A673 (cell line): ENCODE results near the gene VPS26C. TPM values are rescaled to one million over a fixed set of nuclear protein-coding genes. Genes with fewer than 3 reads are reported as not detected.

Experiments
- BruUV-seq: library from RNA; stranded (reverse); fragments of 400-500 nt; replicated peaks from 2 replicates; lab custom pipeline; 2021; lab: Mats Ljungman, UMichigan
- CTCF ChIA-PET: fragments of 300-600 bp; sonication (Branson Sonifier 250); formaldehyde crosslinking; loops from one replicate; lab custom pipeline; 2022; ENCODE audit warnings: antibody characterized with exemption; lab: Charles Lee
- POLR2A ChIA-PET: fragments of 300-600 bp; sonication (Branson Sonifier 250); formaldehyde crosslinking; loops from one replicate; lab custom pipeline; 2022; ENCODE audit warnings: antibody characterized with exemption; ENCODE audit not compliant: low non-redundant PET; lab: Charles Lee
- DNase-seq: peaks from one replicate; pipeline ENCODE4 v3.0.0-alpha.2; 2015; ENCODE audit warnings: low spot score
- H3K27ac ChIP-seq: fragments of 200-600 bp; sonication (generic); 2 replicates; pipeline ENCODE4 v1.5.1; 2016; ENCODE audit warnings: mixed run types, low read depth, mild to moderate bottlenecking, mixed read lengths, antibody characterized with exemption, low read length; ENCODE audit not compliant: poor library complexity, severe bottlenecking
- H3K27me3 ChIP-seq: fragments of 200-600 bp; sonication (generic); replicated peaks from 2 replicates; pipeline ENCODE4 v1.6.1; 2017; ENCODE audit warnings: mixed run types, low read depth, mild to moderate bottlenecking, mixed read lengths, antibody characterized with exemption, low read length; ENCODE audit not compliant: insufficient read depth, poor library complexity
- H3K36me3 ChIP-seq: fragments of 200-600 bp; sonication (generic); 2 replicates; pipeline ENCODE4 v1.6.1; 2016; ENCODE audit warnings: mixed run types, mild to moderate bottlenecking, mixed read lengths, antibody characterized with exemption, low read length; ENCODE audit not compliant: insufficient read depth, poor library complexity, severe bottlenecking
- H3K4me1 ChIP-seq: fragments of 200-600 bp; sonication (generic); 2 replicates; pipeline ENCODE4 v1.6.1; 2017; ENCODE audit warnings: mixed run types, mild to moderate bottlenecking, mixed read lengths, antibody characterized with exemption, low read length; ENCODE audit not compliant: insufficient read depth, poor library complexity, severe bottlenecking
- H3K4me3 ChIP-seq: fragments of 200-600 bp; sonication (generic); 2 replicates; pipeline ENCODE4 v1.5.1; 2016; ENCODE audit warnings: low read depth, mixed run types, mild to moderate bottlenecking, mixed read lengths, low read length; ENCODE audit not compliant: poor library complexity, severe bottlenecking
- H3K9me3 ChIP-seq: fragments of 200-600 bp; sonication (generic); 2 replicates; pipeline ENCODE4 v1.6.1; 2016; ENCODE audit warnings: mixed run types, low read depth, mild to moderate bottlenecking, mixed read lengths, antibody characterized with exemption, low read length; ENCODE audit not compliant: poor library complexity, severe bottlenecking
- EZH2 ChIP-seq: fragments of 200-600 bp; sonication (generic); IDR thresholded peaks from 2 replicates; pipeline ENCODE4 v1.6.1; 2017; ENCODE audit warnings: borderline replicate concordance, low read depth, mild to moderate bottlenecking, mixed read lengths, antibody characterized with exemption, low read length; ENCODE audit not compliant: poor library complexity, severe bottlenecking
- intact Hi-C: fragments of 100-400 bp; cut with micrococcal nuclease; formaldehyde crosslinking; loops from one replicate; pipeline ENCODE4 v1.10.0; 2022; ENCODE audit not compliant: unreplicated experiment
- total RNA-seq: library from RNA; stranded (reverse); gene quantifications from 2 replicates; pipeline ENCODE4 v1.2.3, GENCODE V29; 2021
- TF ChIP-seq, protein P1 (sequence below): fragments of 300-800, 200-600 bp; sonication (generic); conservative IDR thresholded peaks from 2 replicates; pipeline ENCODE4 v1.5.1; 2017; ENCODE audit warnings: low read depth, mild to moderate bottlenecking, antibody characterized with exemption, low read length, moderate library complexity, mixed read lengths

VPS26C gene
- total RNA-seq, 1 experiment from 2014 or later = 45.3 TPM

- Histone ChIP-seq H3K27me3 (no peaks in the 10 kb centered on the region), H3K36me3 (peaks cover 49% of the 10 kb centered on the region), H3K4me1 (no peaks in the 10 kb centered on the region), H3K4me3 (no peak overlapping the region), H3K9me3 (no peaks in the 10 kb centered on the region), H3K27ac (no peak overlapping the region)
- CTCF ChIA-PET = no interaction called here
- no TSS peak for BruUV-seq
- TF ChIP-seq, protein P1, sequence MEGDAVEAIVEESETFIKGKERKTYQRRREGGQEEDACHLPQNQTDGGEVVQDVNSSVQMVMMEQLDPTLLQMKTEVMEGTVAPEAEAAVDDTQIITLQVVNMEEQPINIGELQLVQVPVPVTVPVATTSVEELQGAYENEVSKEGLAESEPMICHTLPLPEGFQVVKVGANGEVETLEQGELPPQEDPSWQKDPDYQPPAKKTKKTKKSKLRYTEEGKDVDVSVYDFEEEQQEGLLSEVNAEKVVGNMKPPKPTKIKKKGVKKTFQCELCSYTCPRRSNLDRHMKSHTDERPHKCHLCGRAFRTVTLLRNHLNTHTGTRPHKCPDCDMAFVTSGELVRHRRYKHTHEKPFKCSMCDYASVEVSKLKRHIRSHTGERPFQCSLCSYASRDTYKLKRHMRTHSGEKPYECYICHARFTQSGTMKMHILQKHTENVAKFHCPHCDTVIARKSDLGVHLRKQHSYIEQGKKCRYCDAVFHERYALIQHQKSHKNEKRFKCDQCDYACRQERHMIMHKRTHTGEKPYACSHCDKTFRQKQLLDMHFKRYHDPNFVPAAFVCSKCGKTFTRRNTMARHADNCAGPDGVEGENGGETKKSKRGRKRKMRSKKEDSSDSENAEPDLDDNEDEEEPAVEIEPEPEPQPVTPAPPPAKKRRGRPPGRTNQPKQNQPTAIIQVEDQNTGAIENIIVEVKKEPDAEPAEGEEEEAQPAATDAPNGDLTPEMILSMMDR = no peak
- no peak for TF ChIP-seq EZH2
- intact Hi-C loops = no loop called here
- DNase-seq = no peak
- POLR2A ChIA-PET = interaction anchor here (0.6 kb wide), 1 partner anchor 833 kb away, joined by 3 read pairs; no protein-coding TSS in a partner anchor
Measured at GRCh38 chr21:37228003-37228400, 39.1 kb downstream of the VPS26C start.

DNA sequence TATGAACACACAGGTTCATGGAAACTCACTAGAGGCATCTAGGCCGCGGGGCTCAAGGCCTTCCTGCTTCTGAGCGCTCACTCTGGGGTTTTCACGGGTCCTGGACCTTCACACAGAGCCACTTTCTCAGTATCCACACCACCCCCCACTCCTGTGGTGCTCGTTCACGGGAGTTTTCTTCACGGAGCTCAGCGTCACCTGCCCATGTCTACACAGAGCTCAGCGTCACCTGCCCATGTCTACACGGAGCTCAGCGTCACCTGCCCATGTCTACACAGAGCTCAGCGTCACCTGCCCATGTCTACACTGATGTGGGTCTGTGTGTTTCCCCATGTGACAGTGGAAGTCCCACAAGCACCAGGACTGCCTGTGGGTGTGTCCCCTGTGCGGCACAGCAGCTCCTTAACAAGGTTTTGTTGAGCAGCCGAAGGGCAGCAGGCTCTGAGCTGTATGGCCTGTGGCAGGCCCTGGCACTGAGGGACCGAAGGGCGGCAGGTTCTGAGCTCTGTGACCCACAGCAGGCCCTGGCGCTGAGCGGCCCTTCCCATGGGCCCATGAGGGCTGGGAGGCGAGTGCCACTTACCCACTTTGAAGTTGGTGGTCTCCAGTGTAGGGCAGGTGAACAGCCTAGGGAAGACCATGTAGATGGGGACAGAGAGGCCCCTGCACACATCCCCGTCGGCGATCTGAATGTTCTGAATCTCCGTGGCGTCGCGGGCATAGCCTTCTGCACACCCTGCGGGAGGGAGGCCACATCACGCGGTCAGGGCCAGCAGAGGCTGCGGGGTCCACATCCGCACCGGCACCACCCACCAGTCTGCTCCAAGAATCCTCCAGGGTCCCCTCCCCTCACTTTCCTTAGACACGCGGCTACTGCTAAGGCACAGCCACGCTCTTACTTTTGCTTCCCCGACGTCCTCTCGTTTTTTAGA, 39.8 kb downstream of the VPS26C start:
- intact Hi-C loops = no loop called here
- Histone ChIP-seq H3K27me3 (no peaks in the 10 kb centered on the region), H3K9me3 (no peaks in the 10 kb centered on the region), H3K36me3 (peaks cover 46% of the 10 kb centered on the region), H3K4me3 (no peak overlapping the region), H3K27ac (no peak overlapping the region), H3K4me1 (no peaks in the 10 kb centered on the region)
- TF ChIP-seq, protein P1 = no peak
- TF ChIP-seq EZH2 = no peak
- ChIA-PET POLR2A (interaction anchor here (0.6 kb wide), 1 partner anchor 832 kb away, joined by 3 read pairs; no protein-coding TSS in a partner anchor), CTCF (interaction anchor here (0.6 kb wide), 1 partner anchor 285 kb away, joined by 3 read pairs; no protein-coding TSS in a partner anchor)
- DNase-seq = no peak
- BruUV-seq = no TSS peak

- ChIA-PET POLR2A (no interaction called here), CTCF (no interaction called here)
- H3K4me1 ChIP-seq = no peaks in the 10 kb centered on the region
Measured at GRCh38 chr21:37226041-37226920, 40.9 kb downstream of the VPS26C start.

More at GRCh38 chr21:37226041-37226920, 40.9 kb downstream of the VPS26C start:
- intact Hi-C loops = no loop called here
- Histone ChIP-seq H3K36me3 (peaks cover 40% of the 10 kb centered on the region), H3K27me3 (no peaks in the 10 kb centered on the region), H3K4me3 (no peak overlapping the region), H3K9me3 (no peaks in the 10 kb centered on the region), H3K27ac (no peak overlapping the region)
- DNase-seq = no peak
- BruUV-seq = no TSS peak
- no peak for TF ChIP-seq EZH2
- TF ChIP-seq, protein P1 = no peak
